Loucy (cell line): ENCODE measurements around the gene P3H1.

Source experiments
- H2AFZ ChIP-seq: fragments of 200-600 bp; sonication (generic); 2 replicates; pipeline ENCODE4 v1.6.0; 2016; ENCODE audit warnings: antibody characterized with exemption, mild to moderate bottlenecking, low read length, moderate library complexity
- H3F3A ChIP-seq: fragments of 200-600 bp; 2 replicates; pipeline ENCODE4 v1.6.0; 2016; ENCODE audit warnings: antibody characterized with exemption, low read depth, mild to moderate bottlenecking
- H3K27me3 ChIP-seq: fragments of 200-600 bp; sonication (generic); 2 replicates; pipeline ENCODE4 v1.6.1; 2014; ENCODE audit warnings: low read length, mild to moderate bottlenecking; ENCODE audit not compliant: insufficient read depth, poor library complexity, severe bottlenecking
- H3K36me3 ChIP-seq: fragments of 200-600 bp; sonication (generic); 2 replicates; pipeline ENCODE4 v1.6.1; 2016; ENCODE audit warnings: low read length; ENCODE audit not compliant: insufficient read depth
- H3K4me1 ChIP-seq: fragments of 200-600 bp; sonication (generic); 2 replicates; pipeline ENCODE4 v1.5.1; 2014; ENCODE audit warnings: low read length, mild to moderate bottlenecking; ENCODE audit not compliant: insufficient read depth, poor library complexity, severe bottlenecking
- H3K4me2 ChIP-seq: fragments of 200-600 bp; sonication (generic); 2 replicates; pipeline ENCODE4 v1.6.0; 2014; ENCODE audit warnings: antibody characterized with exemption, low read length, low read depth, mild to moderate bottlenecking; ENCODE audit not compliant: poor library complexity, severe bottlenecking
- H3K4me3 ChIP-seq: fragments of 200-600 bp; sonication (generic); 2 replicates; pipeline ENCODE4 v1.5.1; 2014; ENCODE audit warnings: low read length, mild to moderate bottlenecking, mixed read lengths; ENCODE audit not compliant: poor library complexity, severe bottlenecking
- H3K79me2 ChIP-seq: fragments of 200-600 bp; sonication (generic); 2 replicates; pipeline ENCODE4 v1.6.1; 2014; ENCODE audit warnings: low read length; ENCODE audit not compliant: insufficient read depth
- H3K9ac ChIP-seq: fragments of 200-600 bp; sonication (generic); 2 replicates; pipeline ENCODE4 v1.6.0; 2014; ENCODE audit warnings: mild to moderate bottlenecking, low read depth, low read length, moderate library complexity; ENCODE audit not compliant: poor library complexity, severe bottlenecking
- H3K9me2 ChIP-seq: fragments of 200-600 bp; sonication (generic); replicated peaks from 2 replicates; pipeline ENCODE4 v1.6.1; 2016; ENCODE audit warnings: low read depth, low read length, mixed read lengths
- H3K9me3 ChIP-seq: fragments of 200-600 bp; sonication (generic); 2 replicates; pipeline ENCODE4 v1.6.1; 2014; ENCODE audit warnings: mild to moderate bottlenecking, antibody characterized with exemption, low read length, low read depth; ENCODE audit not compliant: insufficient read depth
- H4K20me1 ChIP-seq: fragments of 200-600 bp; sonication (generic); 2 replicates; pipeline ENCODE4 v1.6.0; 2014; ENCODE audit warnings: antibody characterized with exemption, low read length, mild to moderate bottlenecking; ENCODE audit not compliant: insufficient read depth, poor library complexity, severe bottlenecking
- EZH2phosphoT487 ChIP-seq: fragments of 200-600 bp; IDR thresholded peaks from 2 replicates; pipeline ENCODE4 v1.6.1; 2018; ENCODE audit warnings: antibody characterized with exemption, mild to moderate bottlenecking, moderate library complexity, borderline replicate concordance
- TF ChIP-seq, protein P1 (sequence below): fragments of 200-600 bp; sonication (generic); conservative IDR thresholded peaks from 2 replicates; pipeline ENCODE4 v1.5.1; 2014; ENCODE audit warnings: mild to moderate bottlenecking, antibody characterized with exemption, low read length

The P3H1 gene

DNA sequence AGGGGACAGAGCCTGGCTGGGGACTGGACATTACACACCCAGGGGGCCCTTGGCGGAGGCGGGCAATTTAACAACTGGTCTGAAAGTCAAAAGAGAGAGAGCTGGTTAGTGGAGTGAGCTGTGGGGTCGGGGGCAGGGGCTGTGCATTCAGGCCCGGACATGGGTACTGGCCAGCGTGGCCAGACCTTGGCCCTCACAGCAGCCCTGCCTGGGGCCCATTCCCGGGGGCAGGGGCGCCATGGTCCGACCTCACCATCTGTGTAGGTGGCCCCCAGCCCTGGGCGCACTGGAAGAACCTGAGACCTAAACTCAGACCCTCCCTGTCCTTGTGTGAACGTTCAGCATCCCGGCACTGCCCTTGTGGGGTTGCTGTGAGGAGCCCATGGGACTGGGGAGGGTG lies 31.8 kb downstream of the P3H1 start:
- no peak overlapping the region for H3K4me3 ChIP-seq
- no peak overlapping the region for H3K4me2 ChIP-seq
- TF ChIP-seq, protein P1, sequence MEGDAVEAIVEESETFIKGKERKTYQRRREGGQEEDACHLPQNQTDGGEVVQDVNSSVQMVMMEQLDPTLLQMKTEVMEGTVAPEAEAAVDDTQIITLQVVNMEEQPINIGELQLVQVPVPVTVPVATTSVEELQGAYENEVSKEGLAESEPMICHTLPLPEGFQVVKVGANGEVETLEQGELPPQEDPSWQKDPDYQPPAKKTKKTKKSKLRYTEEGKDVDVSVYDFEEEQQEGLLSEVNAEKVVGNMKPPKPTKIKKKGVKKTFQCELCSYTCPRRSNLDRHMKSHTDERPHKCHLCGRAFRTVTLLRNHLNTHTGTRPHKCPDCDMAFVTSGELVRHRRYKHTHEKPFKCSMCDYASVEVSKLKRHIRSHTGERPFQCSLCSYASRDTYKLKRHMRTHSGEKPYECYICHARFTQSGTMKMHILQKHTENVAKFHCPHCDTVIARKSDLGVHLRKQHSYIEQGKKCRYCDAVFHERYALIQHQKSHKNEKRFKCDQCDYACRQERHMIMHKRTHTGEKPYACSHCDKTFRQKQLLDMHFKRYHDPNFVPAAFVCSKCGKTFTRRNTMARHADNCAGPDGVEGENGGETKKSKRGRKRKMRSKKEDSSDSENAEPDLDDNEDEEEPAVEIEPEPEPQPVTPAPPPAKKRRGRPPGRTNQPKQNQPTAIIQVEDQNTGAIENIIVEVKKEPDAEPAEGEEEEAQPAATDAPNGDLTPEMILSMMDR, result no peak
- no peak for TF ChIP-seq EZH2phosphoT487
- no peaks in the 10 kb centered on the region for H3K9me2 ChIP-seq
- no peaks in the 10 kb centered on the region for H3K9me3 ChIP-seq
- H2AFZ ChIP-seq, result no peak overlapping the region
- no peaks in the 10 kb centered on the region for H3F3A ChIP-seq
- peaks cover 11% of the 10 kb centered on the region for H3K4me1 ChIP-seq
- no peaks in the 10 kb centered on the region for H3K79me2 ChIP-seq
- no peaks in the 10 kb centered on the region for H4K20me1 ChIP-seq
- H3K27me3 ChIP-seq, result no peaks in the 10 kb centered on the region
- H3K9ac ChIP-seq, result no peak overlapping the region
- no peaks in the 10 kb centered on the region for H3K36me3 ChIP-seq

DNA sequence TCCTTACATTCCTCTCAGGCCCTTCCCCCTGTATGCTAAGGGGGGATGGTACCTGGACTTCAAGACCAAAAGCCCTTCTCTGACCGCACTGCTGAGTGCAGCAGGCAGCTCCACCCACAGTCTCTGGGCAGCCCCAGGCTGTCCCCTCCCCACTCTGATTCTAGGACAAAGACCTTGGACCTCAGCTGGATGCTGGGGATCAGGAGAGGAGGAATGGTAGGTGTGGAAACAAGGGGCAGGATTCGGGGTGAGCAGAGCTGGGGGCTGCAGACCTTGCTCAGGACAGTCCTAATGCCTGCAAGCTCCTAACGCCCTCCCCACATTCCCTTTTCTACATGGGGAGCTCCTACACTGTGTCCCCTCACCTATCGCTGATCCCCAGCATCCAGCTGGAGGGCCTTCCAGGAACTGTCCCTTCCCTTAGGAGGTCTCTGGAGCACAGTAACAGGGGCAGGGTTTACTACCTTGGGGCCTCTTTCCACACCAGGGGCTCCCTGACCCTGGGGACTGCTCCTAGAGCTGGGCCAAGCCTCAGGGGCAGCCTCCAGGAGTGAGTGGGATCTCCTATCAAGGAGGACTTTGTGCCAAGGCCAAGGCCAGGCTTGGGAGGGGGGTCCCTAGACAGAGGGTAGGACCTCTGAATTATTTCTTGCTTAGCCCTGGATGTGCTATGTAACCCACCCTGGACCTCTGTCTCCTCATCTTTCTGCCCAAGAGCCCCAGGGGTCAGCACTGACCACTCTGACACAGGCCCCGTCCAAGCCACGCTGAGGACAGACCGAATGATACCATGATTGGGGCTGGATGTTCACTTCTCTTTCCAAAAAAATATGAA lies 32.4 kb downstream of the P3H1 start:
- Histone ChIP-seq H3K27me3 (no peaks in the 10 kb centered on the region), H3K9ac (no peak overlapping the region), H3F3A (no peaks in the 10 kb centered on the region), H3K79me2 (no peaks in the 10 kb centered on the region), H4K20me1 (no peaks in the 10 kb centered on the region), H3K9me2 (no peaks in the 10 kb centered on the region), H3K36me3 (no peaks in the 10 kb centered on the region), H3K9me3 (no peaks in the 10 kb centered on the region), H3K4me3 (no peak overlapping the region), H3K4me2 (no peak overlapping the region), H3K4me1 (peaks cover 11% of the 10 kb centered on the region), H2AFZ (no peak overlapping the region)
- TF ChIP-seq, protein P1, result no peak
- TF ChIP-seq EZH2phosphoT487, result no peak

DNA sequence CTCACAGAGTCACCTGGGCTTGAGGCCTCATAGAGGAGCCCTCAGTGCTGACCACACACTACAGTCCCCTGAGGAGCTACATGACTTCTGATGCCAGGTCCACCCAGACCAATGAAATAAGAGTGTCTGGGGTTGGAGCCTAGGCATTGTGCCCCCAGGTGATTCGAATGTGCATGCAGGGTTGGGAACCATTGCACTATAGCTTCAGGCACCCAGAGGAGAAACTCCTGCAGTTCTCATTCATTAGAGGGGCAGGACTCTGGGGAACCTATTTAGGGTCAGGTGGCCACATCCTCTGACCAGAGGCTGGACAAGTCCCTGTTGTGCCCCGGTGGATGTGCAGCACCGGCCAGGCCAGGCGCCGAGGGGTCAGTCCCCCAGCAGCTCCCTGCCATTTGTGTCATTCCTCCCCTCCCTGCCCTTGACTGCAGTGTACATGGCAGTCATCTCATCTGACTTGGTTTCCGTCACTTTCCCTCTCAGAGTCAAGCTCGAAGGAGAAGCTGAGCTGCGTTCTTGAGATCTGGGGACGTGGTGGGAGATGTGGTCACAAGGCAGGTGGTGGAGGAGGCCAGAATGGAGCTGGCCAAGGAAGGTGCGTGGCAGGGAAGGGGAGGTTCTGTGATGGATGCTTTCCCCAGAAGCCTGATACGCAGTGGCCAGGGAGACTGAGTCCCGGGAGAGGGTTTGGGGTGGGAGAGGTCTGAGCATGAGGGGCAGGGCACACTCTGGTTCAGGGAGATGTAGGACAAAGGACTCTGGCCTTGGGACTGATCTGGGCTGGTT lies 33.2 kb downstream of the P3H1 start:
- Histone ChIP-seq H3K9ac (no peak overlapping the region), H3F3A (no peaks in the 10 kb centered on the region), H3K9me3 (no peaks in the 10 kb centered on the region), H3K4me2 (no peak overlapping the region), H3K4me1 (peaks cover 11% of the 10 kb centered on the region), H3K9me2 (no peaks in the 10 kb centered on the region), H3K79me2 (no peaks in the 10 kb centered on the region), H4K20me1 (no peaks in the 10 kb centered on the region), H3K27me3 (no peaks in the 10 kb centered on the region), H3K36me3 (no peaks in the 10 kb centered on the region), H2AFZ (no peak overlapping the region), H3K4me3 (no peak overlapping the region)
- TF ChIP-seq, protein P1, result no peak
- no peak for TF ChIP-seq EZH2phosphoT487
